ENCODE measurements around the gene PAX5. TPM values are rescaled to one million over a fixed set of nuclear protein-coding genes. Genes with fewer than 3 reads are reported as not detected.

Gene PAX5
- total RNA-seq, 1 experiment from 2014 or later: 6.6 TPM

DNA sequence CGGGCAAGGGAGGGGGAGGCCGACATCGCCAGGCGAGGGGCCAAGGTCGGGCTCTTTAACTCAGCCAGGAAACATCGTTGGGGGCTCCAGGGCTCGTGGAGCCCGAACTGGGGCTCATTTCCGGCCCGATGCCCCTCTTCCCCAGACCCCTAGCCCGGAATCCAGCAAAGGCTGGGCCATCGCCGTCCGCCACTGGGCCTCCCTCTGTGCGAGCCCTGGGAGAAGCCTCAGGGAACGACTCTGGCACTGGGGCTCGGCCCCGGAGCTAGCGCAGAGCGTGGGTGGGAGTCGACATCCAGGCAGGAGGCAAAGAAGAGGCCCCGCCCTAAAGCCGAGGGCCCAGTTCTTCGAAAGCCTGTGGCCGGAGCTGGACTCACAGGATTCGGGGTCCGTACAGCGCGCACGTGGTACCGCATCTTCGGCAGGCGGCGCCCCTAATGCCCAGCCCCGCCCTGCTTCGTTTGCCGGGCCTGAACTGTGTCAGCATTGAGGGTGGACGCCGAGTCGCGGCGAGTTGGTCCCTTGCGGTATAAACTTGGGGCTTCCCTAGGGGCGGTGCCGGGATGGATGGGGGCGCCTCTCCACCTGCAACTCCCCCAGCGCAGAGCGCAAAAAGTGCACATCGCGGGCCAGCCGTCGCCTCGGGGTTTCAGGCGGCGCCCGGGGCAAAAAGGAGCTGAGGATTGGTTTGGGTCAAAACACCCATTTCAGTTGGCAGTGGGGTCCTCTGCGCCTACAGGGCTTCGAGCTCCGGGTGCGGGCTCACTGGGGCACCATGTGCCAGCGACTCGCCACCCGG, 3.6 kb upstream of the PAX5 start (continued):
- TF ChIP-seq TP53 (CRISPR knock-in tag; IDR thresholded peaks at IDR 0.05): peak; percentile 91
- TF ChIP-seq ARID4B (CRISPR knock-in tag; IDR thresholded peaks at IDR 0.05; ENCODE audit: borderline replicate concordance): peak; percentile 97
- TF ChIP-seq ZNF263 (CRISPR knock-in tag; IDR thresholded peaks at IDR 0.05; ENCODE audit: low read depth): peak; percentile 55; the same call in 1 of the 2 replicates
- peak; percentile 96 for TF ChIP-seq ZNF232 (CRISPR knock-in tag; IDR thresholded peaks at IDR 0.05)
- TF ChIP-seq TEAD1 (CRISPR knock-in tag; IDR thresholded peaks at IDR 0.05): peak; percentile 94
- 0 out of 2 replicates have a peak, but pooled peaks have one; percentile 82 for TF ChIP-seq SMAD4 (CRISPR knock-in tag; IDR thresholded peaks at IDR 0.05)
- TF ChIP-seq RORB (CRISPR knock-in tag; IDR thresholded peaks at IDR 0.05): no peak
- peak; percentile 42; the same call in 1 of the 2 replicates for TF ChIP-seq ZNF219 (CRISPR knock-in tag; IDR thresholded peaks at IDR 0.05; ENCODE audit: borderline replicate concordance)
- TF ChIP-seq PRRX2 (CRISPR knock-in tag; IDR thresholded peaks at IDR 0.05): no peak
- TF ChIP-seq NFE2L1 (CRISPR knock-in tag; IDR thresholded peaks at IDR 0.05): peak; percentile 82
- peak; percentile 93 for TF ChIP-seq ETV6 (CRISPR knock-in tag; IDR thresholded peaks at IDR 0.05)
- 0 out of 2 replicates have a peak, but pooled peaks have one; percentile 39 for TF ChIP-seq ZNF317 (CRISPR knock-in tag; IDR thresholded peaks at IDR 0.05; ENCODE audit: borderline replicate concordance, low read depth)
- peak; percentile 83 for TF ChIP-seq PRDM15 (CRISPR knock-in tag; IDR thresholded peaks at IDR 0.05)
- TF ChIP-seq ZNF423 (CRISPR knock-in tag; IDR thresholded peaks at IDR 0.05): no peak
- TF ChIP-seq, protein P1, sequence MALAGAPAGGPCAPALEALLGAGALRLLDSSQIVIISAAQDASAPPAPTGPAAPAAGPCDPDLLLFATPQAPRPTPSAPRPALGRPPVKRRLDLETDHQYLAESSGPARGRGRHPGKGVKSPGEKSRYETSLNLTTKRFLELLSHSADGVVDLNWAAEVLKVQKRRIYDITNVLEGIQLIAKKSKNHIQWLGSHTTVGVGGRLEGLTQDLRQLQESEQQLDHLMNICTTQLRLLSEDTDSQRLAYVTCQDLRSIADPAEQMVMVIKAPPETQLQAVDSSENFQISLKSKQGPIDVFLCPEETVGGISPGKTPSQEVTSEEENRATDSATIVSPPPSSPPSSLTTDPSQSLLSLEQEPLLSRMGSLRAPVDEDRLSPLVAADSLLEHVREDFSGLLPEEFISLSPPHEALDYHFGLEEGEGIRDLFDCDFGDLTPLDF (CRISPR knock-in tag; IDR thresholded peaks at IDR 0.05): no peak; the same call in 1 of the 2 replicates
- TF ChIP-seq ZNF138 (CRISPR knock-in tag; conservative IDR thresholded peaks at IDR 0.05): 0 out of 2 replicates have a peak, but pooled peaks have one; percentile 27
- TF ChIP-seq NR3C1 (CRISPR knock-in tag; conservative IDR thresholded peaks at IDR 0.05; ENCODE audit: low read depth): no peak
- TF ChIP-seq CREB1 (CRISPR knock-in tag; IDR thresholded peaks at IDR 0.05): peak; percentile 73; the same call in 1 of the 2 replicates
- 0 out of 2 replicates have a peak, but pooled peaks have one; percentile 70 for TF ChIP-seq ELF4 (CRISPR knock-in tag; IDR thresholded peaks at IDR 0.05; ENCODE audit: low read depth)
- TF ChIP-seq ZNF121 (CRISPR knock-in tag; IDR thresholded peaks at IDR 0.05): peak; percentile 73; the same call in 1 of the 2 replicates
- TF ChIP-seq JAZF1 (CRISPR knock-in tag; IDR thresholded peaks at IDR 0.05): no peak
- peak; percentile 87 for TF ChIP-seq JUN (CRISPR knock-in tag; IDR thresholded peaks at IDR 0.05)
- peak; percentile 42; the same call in 1 of the 2 replicates for TF ChIP-seq NR2C2 (CRISPR knock-in tag; IDR thresholded peaks at IDR 0.05)
- TF ChIP-seq, protein P2, sequence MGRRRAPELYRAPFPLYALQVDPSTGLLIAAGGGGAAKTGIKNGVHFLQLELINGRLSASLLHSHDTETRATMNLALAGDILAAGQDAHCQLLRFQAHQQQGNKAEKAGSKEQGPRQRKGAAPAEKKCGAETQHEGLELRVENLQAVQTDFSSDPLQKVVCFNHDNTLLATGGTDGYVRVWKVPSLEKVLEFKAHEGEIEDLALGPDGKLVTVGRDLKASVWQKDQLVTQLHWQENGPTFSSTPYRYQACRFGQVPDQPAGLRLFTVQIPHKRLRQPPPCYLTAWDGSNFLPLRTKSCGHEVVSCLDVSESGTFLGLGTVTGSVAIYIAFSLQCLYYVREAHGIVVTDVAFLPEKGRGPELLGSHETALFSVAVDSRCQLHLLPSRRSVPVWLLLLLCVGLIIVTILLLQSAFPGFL (CRISPR knock-in tag; IDR thresholded peaks at IDR 0.05; ENCODE audit: borderline replicate concordance): peak; percentile 27; the same call in 1 of the 2 replicates
- TF ChIP-seq ATF1 (CRISPR knock-in tag; IDR thresholded peaks at IDR 0.05): 0 out of 2 replicates have a peak, but pooled peaks have one; percentile 17
- TF ChIP-seq RELA (CRISPR knock-in tag; IDR thresholded peaks at IDR 0.05; ENCODE audit: borderline replicate concordance): peak; percentile 84; the same call in 1 of the 2 replicates
- peak; percentile 84; the same call in 1 of the 2 replicates for TF ChIP-seq ZBTB21 (CRISPR knock-in tag; IDR thresholded peaks at IDR 0.05; ENCODE audit: borderline replicate concordance)

Data from WTC11 (cell line).